SK-N-MC (cell line): ENCODE measurements around the gene IHH.

Experiments
- FOXP2 ChIP-seq: optimal IDR thresholded peaks from 2 replicates; pipeline ENCODE3; 2011; ENCODE audit warnings: mild to moderate bottlenecking, moderate library complexity; ENCODE audit not compliant: insufficient read depth; ENCODE audit errors: extremely low read length, control extremely low read depth
- POLR2AphosphoS5 ChIP-seq: IDR thresholded peaks from 2 replicates; pipeline ENCODE4 v1.6.1; 2012; ENCODE audit warnings: mild to moderate bottlenecking, low read depth, low read length, borderline replicate concordance

- TF ChIP-seq POLR2AphosphoS5 (no peak), FOXP2 (no peak)
Measured at GRCh38 chr2:219042157-219042556, 18.6 kb downstream of the IHH start.
